HepG2 (cell line): Measurements from ENCODE around the gene CD79A. TPM values are rescaled to one million over a fixed set of nuclear protein-coding genes. Genes with fewer than 3 reads are reported as not detected.
A peak's percentile ranks its signal among the peaks of the same experiment; 100 is the strongest.

ENCODE experiments used
- CEBPG ChIP-seq: IDR thresholded peaks from 2 replicates; pipeline ENCODE4 v1.6.1; 2016
- FOXA1 ChIP-seq, 2 experiments: fragments of 450-650 bp in 1 of 2; sonication (generic) in 1 of 2; formaldehyde crosslinking in 1 of 2; IDR thresholded peaks; 2 replicates each; pipeline versions ENCODE4 v1.4.0 to v1.6.1; 2016 to 2020; ENCODE audit warnings: missing genetic modification reagents in 1 of 2
- HNRNPLL ChIP-seq: fragments of 200-400 bp; formaldehyde crosslinking; IDR thresholded peaks from 2 replicates; pipeline ENCODE4 v1.6.1; 2017; ENCODE audit warnings: mild to moderate bottlenecking, low read depth, low read length; ENCODE audit not compliant: poor library complexity, severe bottlenecking
- SNAI1 ChIP-seq: sonication (generic); formaldehyde crosslinking; IDR thresholded peaks from 2 replicates; pipeline ENCODE4 v1.5.0; 2020; ENCODE audit warnings: mild to moderate bottlenecking, missing genetic modification reagents, borderline replicate concordance
- TEAD3 ChIP-seq: optimal IDR thresholded peaks from 2 replicates; pipeline ENCODE3; 2016; ENCODE audit warnings: borderline replicate concordance
- TFE3 ChIP-seq: IDR thresholded peaks from 2 replicates; pipeline ENCODE4 v1.6.1; 2016
- TGIF2 ChIP-seq: IDR thresholded peaks from 2 replicates; pipeline ENCODE4 v1.6.1; 2016; ENCODE audit warnings: control low read depth, missing compliant biosample characterization
- ZFP37 ChIP-seq: sonication (generic); formaldehyde crosslinking; IDR thresholded peaks from 2 replicates; pipeline ENCODE4 v1.4.0; 2020; ENCODE audit warnings: missing genetic modification reagents, borderline replicate concordance
- ZHX2 ChIP-seq, 2 experiments: sonication (generic) in 1 of 2; formaldehyde crosslinking in 1 of 2; IDR thresholded peaks; 2 replicates each; pipeline versions ENCODE4 v1.6.1 to v1.9.0; 2014 to 2022; ENCODE audit warnings: antibody characterized with exemption in 1 of 2, borderline replicate concordance in 1 of 2, inconsistent platforms in 1 of 2, low read depth in 1 of 2, missing genetic modification reagents in 1 of 2
- ZNF256 ChIP-seq: sonication (generic); formaldehyde crosslinking; conservative IDR thresholded peaks from 2 replicates; pipeline ENCODE4 v1.4.0; 2020; ENCODE audit warnings: missing genetic modification reagents
- ZNF263 ChIP-seq: sonication (generic); formaldehyde crosslinking; IDR thresholded peaks from 2 replicates; pipeline ENCODE4 v1.4.0; 2020; ENCODE audit warnings: missing genetic modification reagents
- ZNF546 ChIP-seq: sonication (generic); formaldehyde crosslinking; conservative IDR thresholded peaks from 2 replicates; pipeline ENCODE4 v1.8.1; 2023; ENCODE audit warnings: mild to moderate bottlenecking, missing genetic modification reagents
- ZNF550 ChIP-seq: sonication (generic); formaldehyde crosslinking; IDR thresholded peaks from 2 replicates; pipeline ENCODE4 v1.4.0; 2020; ENCODE audit warnings: mild to moderate bottlenecking, missing genetic modification reagents, borderline replicate concordance
- ZNF552 ChIP-seq: sonication (generic); formaldehyde crosslinking; IDR thresholded peaks from 2 replicates; pipeline ENCODE4 v1.9.0; 2022; ENCODE audit warnings: missing genetic modification reagents, mild to moderate bottlenecking, borderline replicate concordance
- ZNF598 ChIP-seq: sonication (generic); formaldehyde crosslinking; IDR thresholded peaks from 2 replicates; pipeline ENCODE4 v1.5.1; 2020; ENCODE audit warnings: mild to moderate bottlenecking, missing genetic modification reagents, borderline replicate concordance
- ZSCAN31 ChIP-seq: sonication (generic); formaldehyde crosslinking; IDR thresholded peaks from 2 replicates; pipeline ENCODE4 v1.5.0; 2020; ENCODE audit warnings: low read depth, mild to moderate bottlenecking, missing genetic modification reagents
- ZXDC ChIP-seq: sonication (generic); formaldehyde crosslinking; IDR thresholded peaks from 2 replicates; pipeline ENCODE4 v1.5.0; 2020; ENCODE audit warnings: mild to moderate bottlenecking, missing genetic modification reagents
- polyA plus RNA-seq, 8 experiments: library from polyadenylated mRNA; depleted of rRNA in 3 of 8; stranded (reverse) in 7 of 8; unstranded in 1 of 8; fragments of >200 nt; fragmentation: Illumina TruSeq in 4 of 8; extraction: Trizol in 4 of 8; gene quantifications; 2 replicates each; pipeline versions ENCODE4 v1.2.1 to v1.2.3, GENCODE V29; 2011 to 2016; ENCODE audit warnings: low read depth in 4 of 8, missing spikeins in 1 of 8, mixed read lengths in 1 of 8; ENCODE audit not compliant: insufficient read depth in 1 of 8
- total RNA-seq, 5 experiments: library from RNA; depleted of rRNA; stranded (reverse); fragments of >200 nt; fragmentation: Illumina TruSeq; extraction: Trizol; gene quantifications; 2 replicates each; pipeline ENCODE4 v1.2.3, GENCODE V29; 2016; ENCODE audit warnings: low read depth in 1 of 5

Gene CD79A
- total and polyA plus RNA-seq, 2 of the 13 experiments (the other 11 are each of a cell fraction or from before 2014, with no cell fraction given): 0.24 to 0.33 TPM

- no peak for TF ChIP-seq ZNF546 (CRISPR knock-in tag)
- TF ChIP-seq ZNF552: no peak; the same call in 1 of the 2 replicates
- no peak for TF ChIP-seq ZNF598 (CRISPR knock-in tag)
- TF ChIP-seq CEBPG (CRISPR knock-in tag): peak; percentile 6; the same call in 1 of the 2 replicates
- TF ChIP-seq TFE3: peak; percentile 61; the same call in 1 of the 2 replicates
- no peak; the same call in 1 of the 2 replicates for TF ChIP-seq ZSCAN31 (CRISPR knock-in tag)
- TF ChIP-seq TGIF2 (CRISPR knock-in tag): peak; percentile 79; the same call in 1 of the 2 replicates
- TF ChIP-seq ZXDC (CRISPR knock-in tag): peak; percentile 43; the same call in 1 of the 2 replicates
- TF ChIP-seq ZHX2 (IDR thresholded peaks at IDR 0.05; ENCODE audit: low read depth): peak; percentile 75
- no peak; the same call in 1 of the 2 replicates for TF ChIP-seq ZHX2 (CRISPR knock-in tag; IDR thresholded peaks at IDR 0.05; ENCODE audit: borderline replicate concordance)
- no peak for TF ChIP-seq FOXA1 (IDR thresholded peaks at IDR 0.05)
- no peak; the same call in 1 of the 2 replicates for TF ChIP-seq FOXA1 (CRISPR knock-in tag; IDR thresholded peaks at IDR 0.05)
- peak; percentile 70; the same call in 1 of the 2 replicates for TF ChIP-seq ZFP37 (CRISPR knock-in tag)
- peak; percentile 85 for TF ChIP-seq HNRNPLL
- TF ChIP-seq ZNF256: no peak; the same call in 1 of the 2 replicates
- peak; percentile 91 for TF ChIP-seq ZNF263 (CRISPR knock-in tag)
- TF ChIP-seq SNAI1 (CRISPR knock-in tag): peak; percentile 82
- peak; percentile 41 for TF ChIP-seq TEAD3 (CRISPR knock-in tag)
- no peak for TF ChIP-seq ZNF550 (CRISPR knock-in tag)
Measured at GRCh38 chr19:41883821-41884733, 7.0 kb downstream of the CD79A start (continued).
